ENCODE results near the gene WNT11. TPM values are rescaled to one million over a fixed set of nuclear protein-coding genes. Genes with fewer than 3 reads are reported as not detected.

The WNT11 gene
- total RNA-seq, 1 donor from 2014 or later = 11.6 TPM

- DNase-seq (ENCODE audit: low spot score) (no peak), ATAC-seq (no peak)
- intact Hi-C loops (cut with DNase I) = no loop called here
Measured at GRCh38 chr11:76239483-76240160, 33.3 kb upstream of the WNT11 start.

GRCh38 chr11:76238551-76238950 is 32.2 kb upstream of the WNT11 start:
- no peak for ATAC-seq
- DNase-seq (ENCODE audit: low spot score) = no peak
- intact Hi-C loops (cut with DNase I) = no loop called here

- no peak for ATAC-seq
- no peak for DNase-seq (ENCODE audit: low spot score)
- intact Hi-C loops (cut with DNase I) = no loop called here
Measured at GRCh38 chr11:76237914-76238313, 31.6 kb upstream of the WNT11 start.

- no peak for DNase-seq (ENCODE audit: low spot score)
- no peak for ATAC-seq
- intact Hi-C loops (cut with DNase I) = no loop called here
Measured at GRCh38 chr11:76237000-76237649, 30.8 kb upstream of the WNT11 start.

- intact Hi-C loops (cut with DNase I) = no loop called here
- DNase-seq (ENCODE audit: low spot score) (no peak), ATAC-seq (peak; percentile 44)
Measured at GRCh38 chr11:76236092-76236999, 30.0 kb upstream of the WNT11 start.

- peak; percentile 96 for DNase-seq (ENCODE audit: low spot score)
Measured at GRCh38 chr11:76235233-76236091, 29.2 kb upstream of the WNT11 start.

GRCh38 chr11:76234416-76235232 is 28.3 kb upstream of the WNT11 start:
- intact Hi-C loops (cut with DNase I) = no loop called here
- DNase-seq (ENCODE audit: low spot score) (peak; percentile 79), ATAC-seq (peak; percentile 74)

More at GRCh38 chr11:76235233-76236091, 29.2 kb upstream of the WNT11 start:
- intact Hi-C loops (cut with DNase I) = no loop called here
- peak; percentile 94 for ATAC-seq

GRCh38 chr11:76234021-76234415 is 27.7 kb upstream of the WNT11 start:
- intact Hi-C loops (cut with DNase I) = no loop called here
- DNase-seq (ENCODE audit: low spot score) = peak; percentile 72
- peak; percentile 5 for ATAC-seq

- no peak for ATAC-seq
- intact Hi-C loops (cut with DNase I) = no loop called here
Measured at GRCh38 chr11:76233196-76233921, 27.1 kb upstream of the WNT11 start.

GRCh38 chr11:76232026-76232665 is 25.8 kb upstream of the WNT11 start:
- intact Hi-C loops (cut with DNase I) = no loop called here
- ATAC-seq = no peak

More at GRCh38 chr11:76233196-76233921, 27.1 kb upstream of the WNT11 start:
- DNase-seq (ENCODE audit: low spot score) = no peak

GRCh38 chr11:76231121-76231738 is 24.9 kb upstream of the WNT11 start:
- intact Hi-C loops (cut with DNase I) = no loop called here
- no peak for ATAC-seq
- no peak for DNase-seq (ENCODE audit: low spot score)

More at GRCh38 chr11:76232026-76232665, 25.8 kb upstream of the WNT11 start:
- DNase-seq (ENCODE audit: low spot score) = no peak

GRCh38 chr11:76230392-76230791 is 24.1 kb upstream of the WNT11 start:
- intact Hi-C loops (cut with DNase I) = no loop called here
- ATAC-seq (no peak), DNase-seq (ENCODE audit: low spot score) (no peak)

- DNase-seq (ENCODE audit: low spot score) (no peak), ATAC-seq (no peak)
- intact Hi-C loops (cut with DNase I) = no loop called here
Measured at GRCh38 chr11:76229690-76230240, 23.5 kb upstream of the WNT11 start.

- ATAC-seq = no peak
- intact Hi-C loops (cut with DNase I) = no loop called here
- DNase-seq (ENCODE audit: low spot score) = no peak
Measured at GRCh38 chr11:76228875-76229149, 22.5 kb upstream of the WNT11 start.

- no peak for DNase-seq (ENCODE audit: low spot score)
- intact Hi-C loops (cut with DNase I) = no loop called here
- no peak for ATAC-seq
Measured at GRCh38 chr11:76228071-76228874, 22.0 kb upstream of the WNT11 start.

- intact Hi-C loops (cut with DNase I) = no loop called here
- DNase-seq (ENCODE audit: low spot score) = no peak
- ATAC-seq = no peak
Measured at GRCh38 chr11:76226626-76227025, 20.3 kb upstream of the WNT11 start.
